ENCODE data around the gene SIVA1. TPM values are rescaled to one million over a fixed set of nuclear protein-coding genes. Genes with fewer than 3 reads are reported as not detected.

SIVA1 gene
- total and polyA plus RNA-seq, 9 of the 15 experiments (the other 6 are each of a cell fraction or from before 2014, with no cell fraction given), result 4.2 to 186 (median 54.2) TPM

DNA sequence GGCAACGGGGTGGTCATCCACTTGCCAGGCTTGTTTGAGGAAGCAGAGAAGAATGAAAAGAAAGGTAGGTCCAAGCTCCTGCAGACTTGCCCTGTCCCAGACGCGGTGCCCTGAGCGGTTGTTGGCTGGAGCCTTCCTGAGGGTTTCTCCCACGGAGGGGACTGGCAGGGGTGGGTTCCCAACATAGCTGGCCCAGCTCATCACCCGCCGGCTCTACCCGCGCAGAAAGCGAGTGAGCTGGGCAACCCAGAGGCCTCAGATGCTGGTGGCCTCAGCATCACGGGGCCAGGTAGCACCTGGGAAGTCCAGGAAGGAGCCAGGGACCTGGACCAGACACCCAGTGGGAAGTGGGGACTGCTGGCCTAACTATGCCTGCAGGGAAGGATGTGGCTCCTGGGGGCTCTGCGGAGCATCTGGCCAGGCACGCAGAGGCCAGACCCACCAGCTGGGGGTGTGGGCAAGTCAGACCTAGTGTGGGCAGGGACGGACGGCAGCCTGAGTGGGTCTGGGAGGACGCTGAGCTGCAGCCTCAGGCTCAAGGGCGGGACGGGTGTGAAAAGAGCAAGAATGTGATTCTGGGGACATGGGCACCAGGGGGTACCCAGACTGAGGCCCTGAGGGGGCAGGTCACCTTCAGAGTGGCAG is 14.4 kb upstream of the SIVA1 start:
- H3K4me1 ChIP-seq (replicated peaks in 1 of 2; ENCODE audit: control insufficient read depth in 2 of 2, insufficient read depth in 2 of 2, low read length in 2 of 2), result peaks cover 0 to 45% of the 10 kb centered on the region in 2 experiments; a peak in 2 of 5 replicates
- no peak for DNase-seq (ENCODE audit: extremely low read depth in 1 of 4, low spot score in 3 of 4)
- no peaks in the 10 kb centered on the region for H3K36me3 ChIP-seq (ENCODE audit: control insufficient read depth, insufficient read depth, low read length)
- no peak for ATAC-seq
- H3K9ac ChIP-seq (ENCODE audit: insufficient read depth in 1 of 2, low read depth in 2 of 2, low read length in 2 of 2), result no peak overlapping the region; a peak in 2 of 4 replicates
- 50% methylated on average over 13 of the region's 18 CpGs for WGBS (ENCODE audit: insufficient coverage, low coverage, missing lambda C conversion rate)
- no peaks in the 10 kb centered on the region for H3K9me3 ChIP-seq (replicated peaks; ENCODE audit: control insufficient read depth, insufficient read depth, low read depth, low read length)
- H3K9me1 ChIP-seq (ENCODE audit: control insufficient read depth, insufficient read depth, low read length), result no peaks in the 10 kb centered on the region
- POLR2A ChIA-PET, result interaction anchor here (0.5 to 1.3 kb wide), 3 partner anchors 9 to 860 kb away, joined by 3 to 4 read pairs (median 4); no protein-coding TSS in a partner anchor
- H3K27ac ChIP-seq (ENCODE audit: extremely low read depth, low read depth, low read length), result no peak overlapping the region
- no peaks in the 10 kb centered on the region for H3K79me2 ChIP-seq (ENCODE audit: control insufficient read depth, insufficient read depth, low read length)
- no peaks in the 10 kb centered on the region for H3K27me3 ChIP-seq (ENCODE audit: control insufficient read depth in 2 of 2, insufficient read depth in 2 of 2, low read length in 2 of 2)
- no TSS peak for BruUV-seq (replicated peaks)
- in situ Hi-C loops (cut with MboI), result no loop called here
- H3K4me3 ChIP-seq, result no peak overlapping the region
- no peak for FAIRE-seq
- no peak overlapping the region for H2AFZ ChIP-seq (ENCODE audit: low read depth, low read length)
- CTCF ChIA-PET (ENCODE audit: low intra/inter-chr PET ratio), result no interaction called here
- intact Hi-C loops (cut with micrococcal nuclease), result no loop called here
- no peaks in the 10 kb centered on the region for H4K20me1 ChIP-seq (replicated peaks; ENCODE audit: control insufficient read depth, insufficient read depth, low read length)
- no peak overlapping the region for H3K4me2 ChIP-seq (ENCODE audit: insufficient read depth, low read length)
- no peak for TF ChIP-seq ZC3H8 (IDR thresholded peaks at IDR 0.05)
- TF ChIP-seq ZNF175 (CRISPR knock-in tag; IDR thresholded peaks at IDR 0.05; ENCODE audit: low read depth), result no peak
- TF ChIP-seq TEAD1 (CRISPR knock-in tag; IDR thresholded peaks at IDR 0.05), result no peak
- TF ChIP-seq, protein P1, sequence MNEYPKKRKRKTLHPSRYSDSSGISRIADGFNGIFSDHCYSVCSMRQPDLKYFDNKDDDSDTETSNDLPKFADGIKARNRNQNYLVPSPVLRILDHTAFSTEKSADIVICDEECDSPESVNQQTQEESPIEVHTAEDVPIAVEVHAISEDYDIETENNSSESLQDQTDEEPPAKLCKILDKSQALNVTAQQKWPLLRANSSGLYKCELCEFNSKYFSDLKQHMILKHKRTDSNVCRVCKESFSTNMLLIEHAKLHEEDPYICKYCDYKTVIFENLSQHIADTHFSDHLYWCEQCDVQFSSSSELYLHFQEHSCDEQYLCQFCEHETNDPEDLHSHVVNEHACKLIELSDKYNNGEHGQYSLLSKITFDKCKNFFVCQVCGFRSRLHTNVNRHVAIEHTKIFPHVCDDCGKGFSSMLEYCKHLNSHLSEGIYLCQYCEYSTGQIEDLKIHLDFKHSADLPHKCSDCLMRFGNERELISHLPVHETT (CRISPR knock-in tag; conservative IDR thresholded peaks at IDR 0.05 in 1 of 2, IDR thresholded peaks at IDR 0.05 in 1 of 2), result no peak
- no peak for TF ChIP-seq RAD51 (IDR thresholded peaks at IDR 0.05; ENCODE audit: borderline replicate concordance, low read depth)
- TF ChIP-seq COPS2 (conservative IDR thresholded peaks at IDR 0.05), result no peak
- no peak for TF ChIP-seq CEBPG (CRISPR knock-in tag; IDR thresholded peaks at IDR 0.05)
- no peak for TF ChIP-seq CEBPG (tag; conservative IDR thresholded peaks at IDR 0.05 in 1 of 2, IDR thresholded peaks at IDR 0.05 in 1 of 2)
- no peak for TF ChIP-seq MCM2 (IDR thresholded peaks at IDR 0.05; ENCODE audit: low read depth)
- no peak for TF ChIP-seq MAZ (CRISPR knock-in tag; conservative IDR thresholded peaks at IDR 0.05 in 1 of 2, IDR thresholded peaks at IDR 0.05 in 1 of 2)
- TF ChIP-seq ELF1 (tag; IDR thresholded peaks at IDR 0.05), result no peak
- TF ChIP-seq PTRF (tag; IDR thresholded peaks at IDR 0.05), result no peak
- TF ChIP-seq KAT7 (CRISPR knock-in tag; IDR thresholded peaks at IDR 0.05; ENCODE audit: borderline replicate concordance), result no peak
- no peak for TF ChIP-seq BCOR (IDR thresholded peaks at IDR 0.05)
- no peak for TF ChIP-seq CBX3 (IDR thresholded peaks at IDR 0.05; ENCODE audit: borderline replicate concordance in 1 of 2, low read length in 2 of 2)
- TF ChIP-seq ZNF324 (CRISPR knock-in tag; IDR thresholded peaks at IDR 0.05), result no peak
- TF ChIP-seq TBL1XR1 (IDR thresholded peaks at IDR 0.05; ENCODE audit: low read length in 2 of 2), result no peak
- TF ChIP-seq ZNF232 (CRISPR knock-in tag; IDR thresholded peaks at IDR 0.05), result no peak
- no peak for TF ChIP-seq FOS (IDR thresholded peaks at IDR 0.05; ENCODE audit: extremely low read depth, insufficient read length)
- TF ChIP-seq STAT6 (CRISPR knock-in tag; IDR thresholded peaks at IDR 0.05), result no peak

Data from K562 (cell line).